AG08395 (cell line): ENCODE data around the gene RASA1.
"Not testable (repeated sequence)": the region's sequence is repeated elsewhere in the genome, so short reads cannot be mapped to it uniquely, and the experiment has no call there.

Source experiments
- DNase-seq: peaks from one replicate; pipeline ENCODE4 v3.0.0; 2012; ENCODE audit warnings: mixed read lengths, low spot score

The RASA1 gene

GRCh38 chr5:87282269-87282668, 14.6 kb downstream of the RASA1 start:
- no peak for DNase-seq

- not testable (repeated sequence) for DNase-seq
Measured at GRCh38 chr5:87287266-87287665, 19.6 kb downstream of the RASA1 start.

GRCh38 chr5:87298692-87299362, 31.1 kb downstream of the RASA1 start:
- DNase-seq = no peak

- DNase-seq = no peak
Measured at GRCh38 chr5:87300176-87300575, 32.5 kb downstream of the RASA1 start.

GRCh38 chr5:87300744-87301143, 33.1 kb downstream of the RASA1 start:
- peak; percentile 89 for DNase-seq

GRCh38 chr5:87302061-87302460, 34.4 kb downstream of the RASA1 start:
- DNase-seq = no peak

- no peak for DNase-seq
Measured at GRCh38 chr5:87303324-87303723, 35.6 kb downstream of the RASA1 start.

GRCh38 chr5:87306090-87306489, 38.4 kb downstream of the RASA1 start:
- DNase-seq = not testable (repeated sequence)

GRCh38 chr5:87307796-87308423, 40.2 kb downstream of the RASA1 start:
- DNase-seq = no peak

GRCh38 chr5:87311405-87312279, 44.0 kb downstream of the RASA1 start:
- no peak for DNase-seq

- no peak for DNase-seq
Measured at GRCh38 chr5:87313216-87313615, 45.5 kb downstream of the RASA1 start.

GRCh38 chr5:87319469-87319868, 51.8 kb downstream of the RASA1 start:
- no peak for DNase-seq

GRCh38 chr5:87321605-87322004, 53.9 kb downstream of the RASA1 start:
- DNase-seq = no peak

- no peak for DNase-seq
Measured at GRCh38 chr5:87322381-87322780, 54.7 kb downstream of the RASA1 start.

- DNase-seq = no peak
Measured at GRCh38 chr5:87327998-87328397, 60.3 kb downstream of the RASA1 start.

- no peak for DNase-seq
Measured at GRCh38 chr5:87329114-87329513, 61.4 kb downstream of the RASA1 start.

GRCh38 chr5:87339986-87340385, 72.3 kb downstream of the RASA1 start:
- no peak for DNase-seq

- DNase-seq = no peak
Measured at GRCh38 chr5:87340716-87341115, 73.0 kb downstream of the RASA1 start.

- no peak for DNase-seq
Measured at GRCh38 chr5:87347272-87347671, 79.6 kb downstream of the RASA1 start.

- no peak for DNase-seq
Measured at GRCh38 chr5:87347841-87348240, 80.2 kb downstream of the RASA1 start.

GRCh38 chr5:87354496-87354895, 86.8 kb downstream of the RASA1 start:
- no peak for DNase-seq

GRCh38 chr5:87359106-87359505, 91.4 kb downstream of the RASA1 start:
- no peak for DNase-seq

- no peak for DNase-seq
Measured at GRCh38 chr5:87360132-87360531, 92.4 kb downstream of the RASA1 start.
